H1 (cell line): Measurements from ENCODE around the gene AP1M1. TPM values are rescaled to one million over a fixed set of nuclear protein-coding genes. Genes with fewer than 3 reads are reported as not detected.
A peak's percentile ranks its signal among the peaks of the same experiment; 100 is the strongest.

Experiments used
- CTCF ChIA-PET: fragments of 300-600 bp; sonication (Branson Sonifier 250); formaldehyde crosslinking; loops from one replicate; lab custom pipeline; 2021; ENCODE audit not compliant: partially characterized antibody; lab: Charles Lee
- POLR2A ChIA-PET: fragments of 300-600 bp; sonication (Branson Sonifier 250); formaldehyde crosslinking; loops from one replicate; lab custom pipeline; 2021; ENCODE audit warnings: inconsistent platforms; ENCODE audit not compliant: partially characterized antibody; lab: Charles Lee
- DNase-seq, 2 experiments: peaks; one replicate each; pipeline versions ENCODE4 v3.0.0 to v3.0.0-alpha.2; 2010 to 2022; ENCODE audit warnings: low spot score in 2 of 2, low read depth in 1 of 2, mixed read lengths in 1 of 2
- FAIRE-seq: peaks from 2 replicates; lab custom pipeline; 2011; peaks lifted over from hg19 to GRCh38; lab: Jason Lieb, UNC
- H2AFZ ChIP-seq: 2 replicates; pipeline ENCODE4 v1.8.1; 2012; ENCODE audit warnings: low read length, inconsistent platforms
- H2AK5ac ChIP-seq: 2 replicates; pipeline ENCODE4 v1.6.1; 2013; ENCODE audit warnings: low read depth, low read length
- H2BK120ac ChIP-seq: replicated peaks from 2 replicates; pipeline ENCODE3; 2013; ENCODE audit warnings: low read depth, low read length, inconsistent platforms
- H2BK12ac ChIP-seq: 2 replicates; pipeline ENCODE4 v1.6.1; 2013; ENCODE audit warnings: low read depth, low read length
- H2BK15ac ChIP-seq: 2 replicates; pipeline ENCODE4 v1.6.1; 2013; ENCODE audit warnings: low read length
- H2BK20ac ChIP-seq: 2 replicates; pipeline ENCODE4 v1.6.1; 2013; ENCODE audit warnings: low read length
- H2BK5ac ChIP-seq: 2 replicates; pipeline ENCODE4 v1.6.1; 2013; ENCODE audit warnings: low read depth, low read length
- H3K14ac ChIP-seq: 2 replicates; pipeline ENCODE4 v1.6.1; 2013; ENCODE audit warnings: inconsistent platforms; ENCODE audit not compliant: insufficient read length
- H3K18ac ChIP-seq: 2 replicates; pipeline ENCODE4 v1.6.1; 2013; ENCODE audit warnings: low read length; ENCODE audit errors: extremely low read depth
- H3K23ac ChIP-seq: 2 replicates; pipeline ENCODE4 v1.6.1; 2013; ENCODE audit warnings: inconsistent platforms; ENCODE audit not compliant: insufficient read length
- H3K23me2 ChIP-seq: 2 replicates; pipeline ENCODE4 v1.6.1; 2013; ENCODE audit warnings: low read depth, low read length
- H3K27ac ChIP-seq: 2 replicates; pipeline ENCODE4 v1.6.1; 2011; ENCODE audit warnings: low read depth, low read length, inconsistent platforms
- H3K27me3 ChIP-seq, 4 experiments: replicated peaks in 1 of 4; 1 replicate in 1 of 4; 2 replicates in 3 of 4; pipeline versions ENCODE4 v1.6.1 to v1.8.1; 2011 to 2013; ENCODE audit warnings: low read length in 3 of 4, mild to moderate bottlenecking in 3 of 4, inconsistent platforms in 2 of 4, mixed read lengths in 2 of 4, moderate library complexity in 1 of 4; ENCODE audit not compliant: control insufficient read depth in 3 of 4, insufficient read depth in 3 of 4; ENCODE audit errors: extremely low read depth in 1 of 4
- H3K36me3 ChIP-seq, 4 experiments: 2 replicates each; pipeline versions ENCODE4 v1.6.1 to v1.8.1; 2011 to 2013; ENCODE audit warnings: mild to moderate bottlenecking in 4 of 4, low read length in 3 of 4, moderate library complexity in 2 of 4, control low read depth in 1 of 4, inconsistent platforms in 1 of 4; ENCODE audit not compliant: insufficient read depth in 4 of 4, control insufficient read depth in 2 of 4
- H3K4ac ChIP-seq: replicated peaks from 2 replicates; pipeline ENCODE3; 2013; ENCODE audit warnings: low read length, low read depth, mixed read lengths, inconsistent platforms; ENCODE audit not compliant: insufficient read length
- H3K4me1 ChIP-seq, 4 experiments: replicated peaks in 1 of 4; 1 replicate in 1 of 4; 2 replicates in 3 of 4; pipeline versions ENCODE4 v1.6.1 to v1.8.1; 2011 to 2013; ENCODE audit warnings: low read length in 3 of 4, inconsistent platforms in 2 of 4, mixed read lengths in 1 of 4; ENCODE audit not compliant: insufficient read depth in 4 of 4, control insufficient read depth in 3 of 4
- H3K4me2 ChIP-seq, 2 experiments: 2 replicates each; pipeline versions ENCODE4 v1.6.1 to v1.8.1; 2011 to 2013; ENCODE audit warnings: low read depth in 2 of 2, low read length in 2 of 2, control low read depth in 1 of 2, inconsistent platforms in 1 of 2, mild to moderate bottlenecking in 1 of 2; ENCODE audit not compliant: insufficient read depth in 1 of 2
- H3K4me3 ChIP-seq, 4 experiments: fragments of 200-600, 300-600 bp in 1 of 4; sonication (generic), shearing (Covaris generic), sonication (Bioruptor Twin) in 1 of 4; 2 replicates each; pipeline versions ENCODE4 v1.5.1 to v1.8.1; 2011 to 2016; ENCODE audit warnings: low read length in 4 of 4, low read depth in 3 of 4, control low read depth in 2 of 4, inconsistent platforms in 2 of 4, mild to moderate bottlenecking in 2 of 4, mixed read lengths in 1 of 4, moderate library complexity in 1 of 4; ENCODE audit not compliant: insufficient read depth in 2 of 4; ENCODE audit errors: extremely low read depth in 1 of 4
- H3K56ac ChIP-seq: replicated peaks from 2 replicates; pipeline ENCODE3; 2013; ENCODE audit warnings: low read depth, mild to moderate bottlenecking, mixed read lengths, low read length, inconsistent platforms; ENCODE audit not compliant: insufficient read length
- H3K79me1 ChIP-seq: 2 replicates; pipeline ENCODE4 v1.6.1; 2013; ENCODE audit warnings: low read depth, low read length, control low read depth
- H3K79me2 ChIP-seq, 2 experiments: 2 replicates each; pipeline versions ENCODE4 v1.6.1 to v1.8.1; 2012 to 2013; ENCODE audit warnings: low read length in 2 of 2, mild to moderate bottlenecking in 2 of 2, inconsistent platforms in 1 of 2; ENCODE audit not compliant: insufficient read depth in 2 of 2, control insufficient read depth in 1 of 2
- H3K9ac ChIP-seq, 4 experiments: replicated peaks in 1 of 4; 1 replicate in 1 of 4; 2 replicates in 3 of 4; pipeline versions ENCODE4 v1.6.1 to v1.8.1; 2011 to 2013; ENCODE audit warnings: low read depth in 3 of 4, low read length in 3 of 4, control low read depth in 2 of 4, mild to moderate bottlenecking in 2 of 4, moderate library complexity in 2 of 4, inconsistent platforms in 1 of 4; ENCODE audit errors: extremely low read depth in 1 of 4
- H3K9me3 ChIP-seq, 2 experiments: 2 replicates each; pipeline versions ENCODE4 v1.6.1 to v1.8.1; 2012 to 2013; ENCODE audit warnings: mild to moderate bottlenecking in 2 of 2, moderate library complexity in 2 of 2, control low read depth in 1 of 2, inconsistent platforms in 1 of 2, low read depth in 1 of 2, low read length in 1 of 2, mixed read lengths in 1 of 2; ENCODE audit not compliant: insufficient read depth in 2 of 2
- H4K20me1 ChIP-seq, 2 experiments: replicated peaks in 1 of 2; 2 replicates each; pipeline versions ENCODE3 to v1.8.1; 2011 to 2013; ENCODE audit warnings: inconsistent platforms in 2 of 2, low read length in 2 of 2, mild to moderate bottlenecking in 1 of 2; ENCODE audit not compliant: insufficient read depth in 2 of 2, control insufficient read depth in 1 of 2
- H4K5ac ChIP-seq: 2 replicates; pipeline ENCODE4 v1.6.1; 2013; ENCODE audit warnings: low read length, low read depth, mixed read lengths, inconsistent platforms; ENCODE audit not compliant: insufficient read length
- H4K8ac ChIP-seq: 2 replicates; pipeline ENCODE4 v1.8.0; 2013; ENCODE audit warnings: mild to moderate bottlenecking, moderate library complexity, low read length, inconsistent platforms; ENCODE audit not compliant: insufficient read depth; ENCODE audit errors: extremely low read depth
- H4K91ac ChIP-seq: replicated peaks from 2 replicates; pipeline ENCODE3; 2013; ENCODE audit warnings: low read length, mixed read lengths, inconsistent platforms; ENCODE audit not compliant: insufficient read length
- KDM1A ChIP-seq: fragments of 200-600, 300-600 bp; sonication (generic); IDR thresholded peaks from 2 replicates; pipeline ENCODE4 v1.7.1; 2016; ENCODE audit warnings: mild to moderate bottlenecking, low read length, borderline replicate concordance
- KDM5A ChIP-seq: fragments of 200-600 bp; IDR thresholded peaks from 2 replicates; pipeline ENCODE4 v1.7.1; 2012; ENCODE audit warnings: mild to moderate bottlenecking, low read length, inconsistent platforms, mixed read lengths
- WGBS, 2 experiments: shearing (Covaris generic) in 1 of 2; methylation state at CpG; one replicate each; pipeline versions ENCODE4 v1.1.6 to v1.1.7; 2013 to 2015; ENCODE audit warnings: low lambda C conversion rate in 2 of 2, mixed read lengths in 2 of 2, inconsistent platforms in 1 of 2, low coverage in 1 of 2, missing lambda C conversion rate in 1 of 2; ENCODE audit not compliant: insufficient replicate concordance in 2 of 2, insufficient coverage in 1 of 2, insufficient read length in 1 of 2; ENCODE audit errors: extremely low coverage in 1 of 2, missing lambda C conversion rate in 1 of 2; 5-methylcytosine and 5-hydroxymethylcytosine counted together
- polyA plus RNA-seq, 7 experiments: library from polyadenylated mRNA; depleted of rRNA in 3 of 7; stranded (reverse) in 5 of 7; unstranded in 2 of 7; fragments of >200 nt in 5 of 7; fragments of 200-250 nt in 2 of 7; gene quantifications; 1 replicate in 5 of 7; 2 replicates in 1 of 7; 4 replicates in 1 of 7; pipeline versions ENCODE4 v1.2.1 to v1.2.3, GENCODE V29; 2011 to 2013; ENCODE audit warnings: missing spikeins in 2 of 7, mixed read lengths in 2 of 7
- total RNA-seq: library from RNA; stranded (reverse); fragmentation: NEBNext Ultra II Directional; extraction: Animal tissue kit (Norgen Biotek cat#: 25700); gene quantifications from 2 replicates; pipeline ENCODE4 v1.2.1, GENCODE V29; 2021

The AP1M1 gene
- total and polyA plus RNA-seq, 2 of the 8 experiments (the other 6 are each of a cell fraction or from before 2014, with no cell fraction given): 30.9 to 37.5 TPM

- ChIA-PET POLR2A (no interaction called here), CTCF (interaction anchor here (0.6 to 2.7 kb wide), 5 partner anchors 9 to 130 kb away, joined by 3 to 13 read pairs (median 3); no protein-coding TSS in a partner anchor)
- Histone ChIP-seq H3K4me3 (no peak overlapping the region), H2BK15ac (no peak overlapping the region), H4K8ac (no peak overlapping the region), H2AK5ac (no peak overlapping the region), H3K27ac (no peak overlapping the region), H3K79me2 (peaks cover 0 to 3% of the 10 kb centered on the region in 2 experiments; a peak in 1 of 4 replicates), H3K23me2 (peaks cover 11% of the 10 kb centered on the region), H4K91ac (no peak overlapping the region), H3K23ac (no peak overlapping the region), H3K4ac (no peak overlapping the region), H4K5ac (no peak overlapping the region), H2BK12ac (no peak overlapping the region), H3K36me3 (no peaks in the 10 kb centered on the region; a peak in 1 of 8 replicates), H3K27me3 (no peaks in the 10 kb centered on the region), H3K4me1 (no peaks in the 10 kb centered on the region), H3K9ac (no peak overlapping the region), H2BK120ac (no peak overlapping the region), H4K20me1 (peaks cover 0 to 10% of the 10 kb centered on the region in 2 experiments), H2BK20ac (no peak overlapping the region), H2AFZ (no peak overlapping the region), H3K9me3 (no peaks in the 10 kb centered on the region), H2BK5ac (no peak overlapping the region), H3K14ac (no peak overlapping the region), H3K56ac (no peak overlapping the region), H3K79me1 (no peaks in the 10 kb centered on the region), H3K18ac (no peak overlapping the region), H3K4me2 (no peak overlapping the region)
- DNase-seq (no peak), FAIRE-seq (no peak)
- 85% methylated on average over 8 of the region's 8 CpGs; no CpG with 5 or more reads in 1 of the 2 experiments for WGBS, 2 experiments
- TF ChIP-seq KDM1A: peak; percentile 33; the same call in 1 of the 2 replicates
- no peak for TF ChIP-seq KDM5A
Measured at GRCh38 chr19:16257509-16258002, 59.8 kb downstream of the AP1M1 start.
